Stimulated activated memory B cell treated with anti-CD40 and anti-IgM and Interleukin-4, amounts not matched to agents 10 μg/mL and 1 μg/mL and 100 μg/mL, for 72 hours (primary cell): Measurements from ENCODE around the gene TSPAN1.

Experiments
- ATAC-seq: fragments of 150-1000 bp; cut with Tn5 transposase; 2 replicates; pipeline ENCODE4 v1.10.0; 2021
- H3K27ac Mint-ChIP-seq: one replicate; pipeline ENCODE4 v1.8.0; 2022; ENCODE audit warnings: mild to moderate bottlenecking, mixed read lengths
- H3K27me3 Mint-ChIP-seq: one replicate; pipeline ENCODE4 v1.8.0; 2022; ENCODE audit warnings: mixed read lengths
- H3K36me3 Mint-ChIP-seq: one replicate; pipeline ENCODE4 v1.8.0; 2022; ENCODE audit warnings: mixed read lengths
- H3K4me1 Mint-ChIP-seq: one replicate; pipeline ENCODE4 v1.8.0; 2022; ENCODE audit warnings: mixed read lengths
- H3K4me3 Mint-ChIP-seq: one replicate; pipeline ENCODE4 v1.8.0; 2022; ENCODE audit warnings: mild to moderate bottlenecking, moderate library complexity, mixed read lengths
- H3K9me3 Mint-ChIP-seq: one replicate; pipeline ENCODE4 v1.8.0; 2022; ENCODE audit warnings: mixed read lengths

Gene TSPAN1, protein sequence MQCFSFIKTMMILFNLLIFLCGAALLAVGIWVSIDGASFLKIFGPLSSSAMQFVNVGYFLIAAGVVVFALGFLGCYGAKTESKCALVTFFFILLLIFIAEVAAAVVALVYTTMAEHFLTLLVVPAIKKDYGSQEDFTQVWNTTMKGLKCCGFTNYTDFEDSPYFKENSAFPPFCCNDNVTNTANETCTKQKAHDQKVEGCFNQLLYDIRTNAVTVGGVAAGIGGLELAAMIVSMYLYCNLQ

GRCh38 chr1:46174448-46175231, at the start of gene TSPAN1:
TSS of gene TSPAN1 (plus strand) at chr1:46175087. CDS start at chr1:46181108, 6,021 bp downstream.
- peaks cover 7% of the 10 kb centered on the region for H3K4me1 Mint-ChIP-seq
- no peaks in the 10 kb centered on the region for H3K9me3 Mint-ChIP-seq
- no peaks in the 10 kb centered on the region for H3K36me3 Mint-ChIP-seq
- no peak for ATAC-seq
- no peak within 1 kb of the TSS for H3K4me3 Mint-ChIP-seq
- no peaks in the 10 kb centered on the region for H3K27me3 Mint-ChIP-seq
- H3K27ac Mint-ChIP-seq: no peak within 1 kb of the TSS

GRCh38 chr1:46128344-46128743, 46.5 kb upstream of the TSPAN1 start:
- peaks cover 40% of the 10 kb centered on the region for H3K27me3 Mint-ChIP-seq
- no peak for ATAC-seq
- H3K4me1 Mint-ChIP-seq: peaks cover 17% of the 10 kb centered on the region
- no peak overlapping the region for H3K27ac Mint-ChIP-seq
- H3K4me3 Mint-ChIP-seq: no peak overlapping the region
- H3K36me3 Mint-ChIP-seq: no peaks in the 10 kb centered on the region
- H3K9me3 Mint-ChIP-seq: no peaks in the 10 kb centered on the region

GRCh38 chr1:46130121-46130520, 44.8 kb upstream of the TSPAN1 start:
- no peak overlapping the region for H3K27ac Mint-ChIP-seq
- H3K27me3 Mint-ChIP-seq: peaks cover 40% of the 10 kb centered on the region
- ATAC-seq: no peak
- H3K4me1 Mint-ChIP-seq: peaks cover 32% of the 10 kb centered on the region
- H3K9me3 Mint-ChIP-seq: no peaks in the 10 kb centered on the region
- no peak overlapping the region for H3K4me3 Mint-ChIP-seq
- H3K36me3 Mint-ChIP-seq: no peaks in the 10 kb centered on the region

GRCh38 chr1:46130606-46131005, 44.3 kb upstream of the TSPAN1 start:
- no peak for ATAC-seq
- Mint-ChIP-seq H3K36me3 (no peaks in the 10 kb centered on the region), H3K27me3 (peaks cover 40% of the 10 kb centered on the region), H3K9me3 (no peaks in the 10 kb centered on the region), H3K4me1 (peaks cover 32% of the 10 kb centered on the region), H3K4me3 (no peak overlapping the region), H3K27ac (no peak overlapping the region)

GRCh38 chr1:46131093-46131492, 43.8 kb upstream of the TSPAN1 start:
- no peak overlapping the region for H3K27ac Mint-ChIP-seq
- ATAC-seq: no peak
- H3K4me3 Mint-ChIP-seq: peak overlapping the region; percentile 53
- H3K9me3 Mint-ChIP-seq: no peaks in the 10 kb centered on the region
- peaks cover 40% of the 10 kb centered on the region for H3K27me3 Mint-ChIP-seq
- no peaks in the 10 kb centered on the region for H3K36me3 Mint-ChIP-seq
- H3K4me1 Mint-ChIP-seq: peaks cover 32% of the 10 kb centered on the region

DNA sequence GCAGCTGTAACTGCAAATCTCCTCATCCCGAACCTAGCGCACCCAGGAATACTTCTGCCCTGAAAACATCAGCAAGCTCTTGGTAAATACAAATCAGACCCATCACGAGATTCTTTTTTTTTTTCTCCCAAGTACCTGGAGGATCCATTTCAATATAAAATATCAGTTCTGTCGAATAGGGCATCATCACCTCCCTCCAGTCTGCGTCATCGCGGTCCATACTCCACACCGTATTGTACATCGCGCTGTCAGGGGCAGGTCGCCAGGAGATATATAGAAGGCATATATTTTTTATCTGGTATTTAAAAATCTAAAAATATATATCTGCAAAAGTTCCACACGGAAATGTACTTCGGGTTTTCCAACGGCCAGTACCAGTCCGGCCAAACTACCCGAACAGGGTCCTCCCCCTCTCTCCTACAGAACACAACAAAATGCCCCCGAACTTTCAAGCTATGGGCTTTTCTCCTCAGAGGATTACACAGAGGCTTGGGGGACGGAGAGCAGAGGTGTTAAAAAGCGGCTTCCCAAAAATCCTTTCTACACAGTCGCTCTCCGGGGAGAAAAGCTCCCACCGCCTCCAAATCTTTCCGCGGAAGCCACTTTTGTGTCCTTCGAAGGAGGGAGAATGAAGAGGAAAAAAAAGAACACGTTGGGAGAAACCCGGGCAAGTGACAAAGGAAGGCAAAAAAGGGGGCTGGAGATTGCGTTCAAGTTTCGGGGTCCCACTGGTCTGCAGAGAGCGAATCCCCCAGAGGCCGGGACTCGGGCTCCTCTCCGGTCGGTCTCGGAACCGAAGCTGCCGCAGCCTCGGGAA, 43.0 kb upstream of the TSPAN1 start:
- H3K36me3 Mint-ChIP-seq: no peaks in the 10 kb centered on the region
- ATAC-seq: no peak
- H3K4me3 Mint-ChIP-seq: peak overlapping the region; percentile 83

GRCh38 chr1:46132529-46133180, 42.2 kb upstream of the TSPAN1 start, which contains the start of gene PIK3R3:
TSS of gene PIK3R3 (minus strand) at chr1:46132629. CDS start at chr1:46131952, 677 bp downstream.
- Mint-ChIP-seq H3K4me1 (peaks cover 32% of the 10 kb centered on the region), H3K27ac (peak within 1 kb of the TSS; percentile 96), H3K4me3 (peak within 1 kb of the TSS; percentile 83), H3K36me3 (no peaks in the 10 kb centered on the region), H3K27me3 (peaks cover 40% of the 10 kb centered on the region), H3K9me3 (no peaks in the 10 kb centered on the region)
- ATAC-seq: peak; percentile 97

More for the DNA sequence above, 43.0 kb upstream of the TSPAN1 start:
- Mint-ChIP-seq H3K27me3 (peaks cover 40% of the 10 kb centered on the region), H3K9me3 (no peaks in the 10 kb centered on the region), H3K4me1 (peaks cover 32% of the 10 kb centered on the region), H3K27ac (peak overlapping the region; percentile 96)

DNA sequence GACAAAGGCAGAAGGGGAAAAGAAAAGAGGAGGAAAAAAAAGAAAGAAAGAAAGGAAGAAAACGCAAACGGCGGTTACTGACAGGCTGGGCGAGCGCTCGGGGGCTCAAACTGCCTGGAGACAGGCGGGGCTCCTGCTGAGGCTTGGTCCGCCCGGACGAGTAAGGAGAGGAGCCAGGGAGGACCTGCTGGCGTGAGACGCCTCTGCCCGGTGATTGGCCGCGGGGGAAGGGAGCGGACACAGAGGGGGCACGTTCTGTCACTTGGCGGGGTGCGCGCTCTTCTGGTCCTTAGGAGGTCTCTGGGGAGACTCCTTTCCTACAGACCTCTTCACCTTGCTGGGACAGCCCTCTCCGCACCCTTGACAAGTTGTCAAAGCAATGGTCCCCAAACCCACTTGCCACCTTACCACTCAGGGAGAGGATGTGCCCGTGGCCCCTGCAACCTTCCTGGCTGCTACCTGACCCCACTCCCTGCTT, 41.7 kb upstream of the TSPAN1 start:
- peaks cover 32% of the 10 kb centered on the region for H3K4me1 Mint-ChIP-seq
- no peaks in the 10 kb centered on the region for H3K36me3 Mint-ChIP-seq
- peak overlapping the region; percentile 83 for H3K4me3 Mint-ChIP-seq
- peak overlapping the region; percentile 96 for H3K27ac Mint-ChIP-seq
- ATAC-seq: peak; percentile 81
- peaks cover 40% of the 10 kb centered on the region for H3K27me3 Mint-ChIP-seq
- H3K9me3 Mint-ChIP-seq: no peaks in the 10 kb centered on the region

- H3K9me3 Mint-ChIP-seq: no peaks in the 10 kb centered on the region
- peaks cover 32% of the 10 kb centered on the region for H3K4me1 Mint-ChIP-seq
- H3K27me3 Mint-ChIP-seq: peaks cover 35% of the 10 kb centered on the region
- peak overlapping the region; percentile 96 for H3K27ac Mint-ChIP-seq
- H3K36me3 Mint-ChIP-seq: no peaks in the 10 kb centered on the region
- H3K4me3 Mint-ChIP-seq: peak overlapping the region; percentile 83
- ATAC-seq: no peak
These were observed 41.0 kb upstream of the TSPAN1 start for GRCh38 chr1:46133781-46134350.

- Mint-ChIP-seq H3K27ac (peak overlapping the region; percentile 49), H3K27me3 (peaks cover 34% of the 10 kb centered on the region), H3K4me3 (no peak overlapping the region), H3K9me3 (no peaks in the 10 kb centered on the region), H3K36me3 (no peaks in the 10 kb centered on the region), H3K4me1 (peaks cover 32% of the 10 kb centered on the region)
- peak; percentile 32 for ATAC-seq
These were observed 40.1 kb upstream of the TSPAN1 start for GRCh38 chr1:46134660-46135331.

DNA sequence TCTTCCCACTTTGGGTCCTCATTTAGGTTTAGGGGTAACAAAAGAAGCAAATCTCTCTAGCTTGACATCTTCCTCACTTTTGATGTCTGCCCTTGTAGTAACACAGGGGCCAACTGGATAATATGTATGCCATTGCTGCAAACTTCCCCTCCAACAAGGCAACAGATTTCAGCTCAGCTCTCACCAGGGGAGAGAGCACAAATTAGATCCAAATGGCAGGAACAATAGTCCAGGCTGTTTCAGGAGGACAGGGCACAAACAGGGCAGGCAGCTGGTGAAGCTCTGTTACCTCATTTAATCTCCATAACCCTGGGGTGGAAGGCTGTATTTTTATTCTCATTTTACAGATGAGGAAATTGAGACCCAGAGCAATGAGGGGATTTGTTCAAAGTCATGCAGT, 38.2 kb upstream of the TSPAN1 start:
- Mint-ChIP-seq H3K27ac (no peak overlapping the region), H3K27me3 (peaks cover 30% of the 10 kb centered on the region), H3K36me3 (no peaks in the 10 kb centered on the region), H3K4me1 (peaks cover 28% of the 10 kb centered on the region), H3K4me3 (no peak overlapping the region), H3K9me3 (peaks cover 3% of the 10 kb centered on the region)
- no peak for ATAC-seq

DNA sequence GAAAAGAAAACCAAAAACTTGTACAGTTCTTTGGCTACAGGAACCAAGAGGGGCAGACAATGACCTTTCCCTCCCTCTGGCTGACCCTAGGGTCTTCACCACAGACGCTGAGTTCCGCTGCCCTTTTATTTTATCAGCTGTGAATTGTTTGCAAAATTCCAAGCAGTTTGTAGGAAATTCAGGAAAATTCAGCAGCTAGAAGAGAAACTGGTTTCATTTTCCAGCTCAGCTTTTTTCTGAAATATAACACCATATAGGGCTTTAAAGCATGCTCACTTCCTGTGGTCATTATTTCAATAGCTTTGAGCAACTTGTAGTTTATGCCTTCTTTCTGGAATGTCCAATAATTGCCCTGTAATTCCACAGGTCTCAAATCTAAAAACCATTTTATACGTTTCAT, 37.0 kb upstream of the TSPAN1 start:
- Mint-ChIP-seq H3K4me3 (no peak overlapping the region), H3K36me3 (no peaks in the 10 kb centered on the region), H3K4me1 (peaks cover 17% of the 10 kb centered on the region), H3K27me3 (peaks cover 31% of the 10 kb centered on the region), H3K27ac (no peak overlapping the region), H3K9me3 (peaks cover 3% of the 10 kb centered on the region)
- ATAC-seq: no peak

GRCh38 chr1:46148318-46148717, 26.6 kb upstream of the TSPAN1 start:
- H3K36me3 Mint-ChIP-seq: no peaks in the 10 kb centered on the region
- H3K4me3 Mint-ChIP-seq: no peak overlapping the region
- H3K4me1 Mint-ChIP-seq: peaks cover 17% of the 10 kb centered on the region
- no peak for ATAC-seq
- H3K27me3 Mint-ChIP-seq: no peaks in the 10 kb centered on the region
- H3K27ac Mint-ChIP-seq: no peak overlapping the region
- no peaks in the 10 kb centered on the region for H3K9me3 Mint-ChIP-seq

- peaks cover 22% of the 10 kb centered on the region for H3K4me1 Mint-ChIP-seq
- H3K27ac Mint-ChIP-seq: no peak overlapping the region
- H3K27me3 Mint-ChIP-seq: no peaks in the 10 kb centered on the region
- ATAC-seq: no peak
- no peaks in the 10 kb centered on the region for H3K36me3 Mint-ChIP-seq
- H3K4me3 Mint-ChIP-seq: no peak overlapping the region
- H3K9me3 Mint-ChIP-seq: no peaks in the 10 kb centered on the region
These were observed 24.8 kb upstream of the TSPAN1 start for GRCh38 chr1:46150085-46150484.
